Pericardium fibroblast (primary cell): ENCODE results near the gene CCDC150. TPM values are rescaled to one million over a fixed set of nuclear protein-coding genes. Genes with fewer than 3 reads are reported as not detected.

ENCODE experiments used
- total RNA-seq: library from RNA; depleted of rRNA; stranded (reverse); fragments of >200 nt; gene quantifications from 2 replicates; pipeline ENCODE4 v1.2.3, GENCODE V29; 2015

The CCDC150 gene
- total RNA-seq = 0.09 and 0.93 TPM in 2 replicates

GRCh38 chr2:196639180-196640030 is at the start of gene CCDC150:
CCDC150 (plus strand) TSS chr2:196639715; CDS start chr2:196639767, 52 bp downstream.

GRCh38 chr2:196592911-196593881 is 46.3 kb upstream of the CCDC150 start, which contains the start of gene HECW2:
HECW2 (minus strand) TSS chr2:196593554.

Other genes starting within 250 kb of the CCDC150 start
- 1.5 and 13.5 TPM in 2 replicates for gene HECW2, start 46.2 kb upstream of the CCDC150 start, total RNA-seq
- 8.9 and 15.0 TPM in 2 replicates for gene GTF3C3, start 160.0 kb downstream of the CCDC150 start, total RNA-seq
- gene C2orf66, start 169.6 kb downstream of the CCDC150 start, total RNA-seq = not detected in 2 replicates